ENCODE measurements around the gene MLST8. TPM values are rescaled to one million over a fixed set of nuclear protein-coding genes. Genes with fewer than 3 reads are reported as not detected.
"Not testable (repeated sequence)": the region's sequence is repeated elsewhere in the genome, so short reads cannot be mapped to it uniquely, and the experiment has no call there.

The MLST8 gene
- total and polyA plus RNA-seq, 7 donors = 30.6 to 58.7 (median 41.4) TPM

- Histone ChIP-seq H3K36me3 (peaks cover 36 to 54% (median 46%) of the 10 kb centered on the region in 4 donors), H3K4me3 (no peak overlapping the region), H3K27me3 (no peaks in the 10 kb centered on the region), H3K9me3 (no peaks in the 10 kb centered on the region), H3K4me1 (peaks cover 0 to 27% (median 23%) of the 10 kb centered on the region in 4 donors), H3K27ac (peak overlapping the region in 2 of 4 donors; percentile 93 to 94)
- TF ChIP-seq EP300 (IDR thresholded peaks at IDR 0.05) (no peak), POLR2AphosphoS5 (IDR thresholded peaks at IDR 0.05) (no peak), POLR2A (IDR thresholded peaks at IDR 0.05) (no peak), CTCF (IDR thresholded peaks at IDR 0.05) (no peak)
- WGBS, 2 donors = 93 to 94% methylated on average over 7 of the region's 7 CpGs
- DNase-seq = no peak
- intact Hi-C loops (cut with DNase I) = loop anchor here (5.0 kb wide), 2 partner anchors 45 to 230 kb away; partner anchors contain the start of gene MLST8
These were observed 47.5 kb downstream of the MLST8 start for GRCh38 chr16:2252806-2253148.

- Histone ChIP-seq H3K27me3 (no peaks in the 10 kb centered on the region), H3K36me3 (peaks cover 37 to 59% (median 49%) of the 10 kb centered on the region in 4 donors), H3K4me3 (no peak overlapping the region), H3K27ac (no peak overlapping the region), H3K4me1 (peaks cover 0 to 27% (median 23%) of the 10 kb centered on the region in 4 donors), H3K9me3 (no peaks in the 10 kb centered on the region)
- no peak for DNase-seq
- TF ChIP-seq CTCF (IDR thresholded peaks at IDR 0.05) (no peak), POLR2A (IDR thresholded peaks at IDR 0.05) (no peak), EP300 (IDR thresholded peaks at IDR 0.05) (no peak), POLR2AphosphoS5 (IDR thresholded peaks at IDR 0.05) (no peak)
- intact Hi-C loops (cut with DNase I) = loop anchor here (5.0 kb wide), 2 partner anchors 46 to 231 kb away; partner anchors contain the start of gene MLST8
- 84 to 87% methylated on average over 11 of the region's 11 CpGs for WGBS, 2 donors
These were observed 48.0 kb downstream of the MLST8 start for GRCh38 chr16:2253293-2253692.

GRCh38 chr16:2256531-2257140, 51.4 kb downstream of the MLST8 start:
- WGBS, 2 donors = 92 to 93% methylated on average over 12 of the region's 12 CpGs
- H3K36me3 ChIP-seq = peaks cover 47 to 92% (median 75%) of the 10 kb centered on the region in 4 donors
- intact Hi-C loops (cut with DNase I) = no loop called here

GRCh38 chr16:2257726-2258125, 52.5 kb downstream of the MLST8 start:
- no peak for DNase-seq
- TF ChIP-seq CTCF (IDR thresholded peaks at IDR 0.05) (no peak), POLR2AphosphoS5 (IDR thresholded peaks at IDR 0.05) (no peak), POLR2A (IDR thresholded peaks at IDR 0.05) (no peak), EP300 (IDR thresholded peaks at IDR 0.05) (no peak)
- Histone ChIP-seq H3K9me3 (no peaks in the 10 kb centered on the region), H3K27ac (no peak overlapping the region), H3K4me1 (no peaks in the 10 kb centered on the region), H3K36me3 (peaks cover 51 to 100% (median 86%) of the 10 kb centered on the region in 4 donors), H3K4me3 (no peak overlapping the region), H3K27me3 (no peaks in the 10 kb centered on the region)
- intact Hi-C loops (cut with DNase I) = no loop called here
- 91 to 94% methylated on average over 6 of the region's 6 CpGs for WGBS, 2 donors

More at GRCh38 chr16:2256531-2257140, 51.4 kb downstream of the MLST8 start:
- Histone ChIP-seq H3K27me3 (no peaks in the 10 kb centered on the region), H3K9me3 (no peaks in the 10 kb centered on the region), H3K27ac (no peak overlapping the region), H3K4me3 (no peak overlapping the region), H3K4me1 (peaks cover 0 to 7% (median 5%) of the 10 kb centered on the region in 4 donors)
- DNase-seq = no peak
- TF ChIP-seq POLR2A (IDR thresholded peaks at IDR 0.05) (no peak), CTCF (IDR thresholded peaks at IDR 0.05) (no peak), EP300 (IDR thresholded peaks at IDR 0.05) (no peak), POLR2AphosphoS5 (IDR thresholded peaks at IDR 0.05) (no peak)

GRCh38 chr16:2258530-2258929, 53.3 kb downstream of the MLST8 start:
- intact Hi-C loops (cut with DNase I); H3K27ac ChIP-seq; DNase-seq; H3K4me1 ChIP-seq; H3K4me3 ChIP-seq; H3K27me3 ChIP-seq; H3K9me3 ChIP-seq: not testable (repeated sequence)
- peaks cover 47 to 100% (median 87%) of the 10 kb centered on the region in 4 donors for H3K36me3 ChIP-seq
- 96% methylated on average over 7 of the region's 7 CpGs for WGBS, 2 donors

Other genes with a start within 250 kb of the MLST8 start
- gene NDUFB10, start 245.9 kb upstream of the MLST8 start, total RNA-seq = 100 to 1,000 TPM; 200 to 332 (median 264) TPM
- gene NDUFB10, start 245.9 kb upstream of the MLST8 start, polyA plus RNA-seq = 100 to 1,000 TPM; 298 to 489 (median 369) TPM
- gene RPS2, start 240.6 kb upstream of the MLST8 start, total RNA-seq = 1,000 to 10,000 TPM; 1,478 to 1,994 (median 1,643) TPM
- gene RPS2, start 240.6 kb upstream of the MLST8 start, polyA plus RNA-seq = 1,000 to 10,000 TPM; 1,713 to 3,277 (median 2,927) TPM
- not detected for gene RNF151, start 238.6 kb upstream of the MLST8 start, total RNA-seq
- gene RNF151, start 238.6 kb upstream of the MLST8 start, polyA plus RNA-seq = under 1 TPM in 1 of 3 donors, not detected in 2; 0.10 TPM
- 10 to 100 TPM; 19.4 to 27.4 (median 26.1) TPM for gene TBL3, start 233.4 kb upstream of the MLST8 start, total RNA-seq
- 10 to 100 TPM; 14.3 to 37.4 (median 14.4) TPM for gene TBL3, start 233.4 kb upstream of the MLST8 start, polyA plus RNA-seq
- not detected for gene NOXO1, start 224.0 kb upstream of the MLST8 start, total RNA-seq
- gene NOXO1, start 224.0 kb upstream of the MLST8 start, polyA plus RNA-seq = 10 to 100 TPM; 13.8 to 47.3 (median 15.0) TPM
- gene GFER, start 221.3 kb upstream of the MLST8 start, total RNA-seq = 10 to 100 TPM; 17.5 to 23.8 (median 21.2) TPM
- gene GFER, start 221.3 kb upstream of the MLST8 start, polyA plus RNA-seq = 100 to 1,000 TPM in 1 of 3 donors, 10 to 100 TPM in 2; 67.3 to 125 (median 82.9) TPM
- 1 to 10 TPM in 3 of 4 donors, under 1 TPM in 1; 0.82 to 8.3 (median 6.3) TPM for gene SYNGR3, start 215.5 kb upstream of the MLST8 start, total RNA-seq
- gene SYNGR3, start 215.5 kb upstream of the MLST8 start, polyA plus RNA-seq = 1 to 10 TPM in 2 of 3 donors, under 1 TPM in 1; 0.60 to 4.0 (median 1.2) TPM
- gene ZNF598, start 195.6 kb upstream of the MLST8 start, total RNA-seq = 10 to 100 TPM; 12.8 to 27.2 (median 17.7) TPM
- 10 to 100 TPM; 20.3 to 57.0 (median 21.0) TPM for gene ZNF598, start 195.6 kb upstream of the MLST8 start, polyA plus RNA-seq
- gene NPW, start 185.7 kb upstream of the MLST8 start, total RNA-seq = not detected
- under 1 TPM in 1 of 3 donors, not detected in 2; 0.71 TPM for gene NPW, start 185.7 kb upstream of the MLST8 start, polyA plus RNA-seq
- 10 to 100 TPM; 23.5 to 57.9 (median 29.5) TPM for gene NHERF2, start 178.6 kb upstream of the MLST8 start, total RNA-seq
- 100 to 1,000 TPM in 1 of 3 donors, 10 to 100 TPM in 2; 46.7 to 105 (median 65.4) TPM for gene NHERF2, start 178.6 kb upstream of the MLST8 start, polyA plus RNA-seq
- gene NTHL1, start 157.6 kb upstream of the MLST8 start, total RNA-seq = 10 to 100 TPM; 18.4 to 33.8 (median 25.6) TPM
- gene NTHL1, start 157.6 kb upstream of the MLST8 start, polyA plus RNA-seq = 10 to 100 TPM; 20.4 to 44.5 (median 35.6) TPM
- 10 to 100 TPM; 25.0 to 80.9 (median 36.9) TPM for gene TSC2, start 157.5 kb upstream of the MLST8 start, total RNA-seq
- 10 to 100 TPM; 16.9 to 58.4 (median 31.2) TPM for gene TSC2, start 157.5 kb upstream of the MLST8 start, polyA plus RNA-seq
- 100 to 1,000 TPM in 2 of 4 donors, 10 to 100 TPM in 2; 81.6 to 372 (median 134) TPM for gene PKD1, start 69.6 kb upstream of the MLST8 start, total RNA-seq
- 10 to 100 TPM; 10.6 to 61.4 (median 11.4) TPM for gene PKD1, start 69.6 kb upstream of the MLST8 start, polyA plus RNA-seq
- gene RAB26, start 56.8 kb upstream of the MLST8 start, total RNA-seq = 1 to 10 TPM in 2 of 4 donors, under 1 TPM in 1, not detected in 1; 0.68 to 3.0 (median 1.8) TPM
- gene RAB26, start 56.8 kb upstream of the MLST8 start, polyA plus RNA-seq = 10 to 100 TPM; 13.9 to 18.8 (median 16.2) TPM
- gene TRAF7, start 49.7 kb upstream of the MLST8 start, total RNA-seq = 10 to 100 TPM; 30.3 to 46.3 (median 34.9) TPM
- 10 to 100 TPM; 45.0 to 65.1 (median 63.6) TPM for gene TRAF7, start 49.7 kb upstream of the MLST8 start, polyA plus RNA-seq
- under 1 TPM in 3 of 4 donors, not detected in 1; 0.27 to 0.55 (median 0.36) TPM for gene CASKIN1, start 8.8 kb upstream of the MLST8 start, total RNA-seq
- gene CASKIN1, start 8.8 kb upstream of the MLST8 start, polyA plus RNA-seq = under 1 TPM; under 0.01 to 0.44 (median 0.23) TPM
- gene BRICD5, start 5.4 kb downstream of the MLST8 start, total RNA-seq = 10 to 100 TPM in 1 of 4 donors, 1 to 10 TPM in 3; 1.8 to 21.3 (median 4.7) TPM
- 1 to 10 TPM in 1 of 3 donors, not detected in 2; 8.3 TPM for gene BRICD5, start 5.4 kb downstream of the MLST8 start, polyA plus RNA-seq
- 10 to 100 TPM in 2 of 4 donors, 1 to 10 TPM in 2; 9.0 to 14.4 (median 10.0) TPM for gene PGP, start 9.4 kb downstream of the MLST8 start, total RNA-seq
- 10 to 100 TPM in 2 of 3 donors, 1 to 10 TPM in 1; 6.0 to 20.2 (median 11.1) TPM for gene PGP, start 9.4 kb downstream of the MLST8 start, polyA plus RNA-seq
- 10 to 100 TPM; 17.4 to 26.9 (median 22.0) TPM for gene E4F1, start 18.1 kb downstream of the MLST8 start, total RNA-seq
- gene E4F1, start 18.1 kb downstream of the MLST8 start, polyA plus RNA-seq = 10 to 100 TPM; 10.8 to 25.3 (median 13.4) TPM
- under 1 TPM in 3 of 4 donors, not detected in 1; 0.36 to 0.82 (median 0.81) TPM for gene DNASE1L2, start 31.0 kb downstream of the MLST8 start, total RNA-seq
- under 1 TPM in 1 of 3 donors, not detected in 2; 0.93 TPM for gene DNASE1L2, start 31.0 kb downstream of the MLST8 start, polyA plus RNA-seq
- 10 to 100 TPM; 50.2 to 87.2 (median 67.0) TPM for gene ECI1, start 46.1 kb downstream of the MLST8 start, total RNA-seq
- 100 to 1,000 TPM in 2 of 3 donors, 10 to 100 TPM in 1; 84.8 to 136 (median 121) TPM for gene ECI1, start 46.1 kb downstream of the MLST8 start, polyA plus RNA-seq
- gene RNPS1, start 62.7 kb downstream of the MLST8 start, total RNA-seq = 100 to 1,000 TPM; 110 to 145 (median 128) TPM
- gene RNPS1, start 62.7 kb downstream of the MLST8 start, polyA plus RNA-seq = 100 to 1,000 TPM; 111 to 171 (median 112) TPM
- 10 to 100 TPM in 1 of 4 donors, 1 to 10 TPM in 3; 4.9 to 21.3 (median 7.4) TPM for gene ABCA3, start 135.3 kb downstream of the MLST8 start, total RNA-seq
- gene ABCA3, start 135.3 kb downstream of the MLST8 start, polyA plus RNA-seq = 1 to 10 TPM in 1 of 3 donors, under 1 TPM in 2; 0.46 to 4.2 (median 0.60) TPM
- 1 to 10 TPM in 2 of 4 donors, under 1 TPM in 2; 0.71 to 1.9 (median 1.1) TPM for gene CCNF, start 224.0 kb downstream of the MLST8 start, total RNA-seq
- 10 to 100 TPM in 1 of 3 donors, 1 to 10 TPM in 1, under 1 TPM in 1; 0.60 to 11.6 (median 1.2) TPM for gene CCNF, start 224.0 kb downstream of the MLST8 start, polyA plus RNA-seq